Liver (tissue), 9 donors: ENCODE results near the gene TRPM1. TPM values are rescaled to one million over a fixed set of nuclear protein-coding genes. Genes with fewer than 3 reads are reported as not detected.

Experiments
- DNase-seq: peaks from one replicate; pipeline ENCODE4 v3.0.0-alpha.2; 2017; ENCODE audit warnings: low spot score
- H3K27ac ChIP-seq, 2 donors: one replicate each; pipeline ENCODE4 v1.7.0; 2013; ENCODE audit warnings: inconsistent platforms in 2 of 2, low read length in 2 of 2, control low read depth in 1 of 2, low read depth in 1 of 2, mild to moderate bottlenecking in 1 of 2
- H3K27me3 ChIP-seq, 4 donors: one replicate each; pipeline versions ENCODE4 v1.6.1 to v1.7.0; 2013; ENCODE audit warnings: low read length in 3 of 4, inconsistent platforms in 1 of 4, mild to moderate bottlenecking in 1 of 4, moderate library complexity in 1 of 4; ENCODE audit not compliant: control insufficient read depth in 4 of 4, insufficient read depth in 4 of 4
- H3K36me3 ChIP-seq, 4 donors: one replicate each; pipeline versions ENCODE4 v1.6.1 to v1.7.0; 2013; ENCODE audit warnings: low read length in 3 of 4, mild to moderate bottlenecking in 3 of 4, low read depth in 1 of 4, moderate library complexity in 1 of 4; ENCODE audit not compliant: control insufficient read depth in 4 of 4, insufficient read depth in 3 of 4
- H3K4me1 ChIP-seq, 4 donors: one replicate each; pipeline versions ENCODE4 v1.6.1 to v1.7.0; 2013; ENCODE audit warnings: low read length in 3 of 4, mild to moderate bottlenecking in 3 of 4, moderate library complexity in 1 of 4; ENCODE audit not compliant: control insufficient read depth in 4 of 4, insufficient read depth in 4 of 4
- H3K4me3 ChIP-seq, 3 donors: one replicate each; pipeline versions ENCODE4 v1.6.1 to v1.7.0; 2013; ENCODE audit warnings: low read length in 3 of 3, control low read depth in 1 of 3, low read depth in 1 of 3, mild to moderate bottlenecking in 1 of 3
- H3K9ac ChIP-seq, 2 donors: one replicate each; pipeline ENCODE4 v1.7.0; 2013; ENCODE audit warnings: low read length in 2 of 2, mild to moderate bottlenecking in 2 of 2, moderate library complexity in 2 of 2, control low read depth in 1 of 2, low read depth in 1 of 2
- H3K9me3 ChIP-seq, 4 donors: one replicate each; pipeline versions ENCODE4 v1.6.1 to v1.7.0; 2013; ENCODE audit warnings: low read length in 3 of 4; ENCODE audit not compliant: control insufficient read depth in 4 of 4
- EGR1 ChIP-seq, 2 donors: IDR thresholded peaks; 2 replicates each; pipeline ENCODE4 v1.6.1; 2016 to 2018; ENCODE audit warnings: antibody characterized with exemption in 2 of 2, low read depth in 2 of 2
- FOXA1 ChIP-seq: IDR thresholded peaks from 2 replicates; pipeline ENCODE4 v1.6.1; 2016; ENCODE audit warnings: antibody characterized with exemption
- FOXA2 ChIP-seq: IDR thresholded peaks from 2 replicates; pipeline ENCODE4 v1.6.1; 2016; ENCODE audit warnings: antibody characterized with exemption
- GABPA ChIP-seq, 2 donors: IDR thresholded peaks in 1 of 2; conservative IDR thresholded peaks in 1 of 2; 2 replicates each; pipeline ENCODE4 v1.6.1; 2016; ENCODE audit warnings: antibody characterized with exemption in 2 of 2, mild to moderate bottlenecking in 1 of 2, moderate library complexity in 1 of 2
- HNF4A ChIP-seq, 2 donors: conservative IDR thresholded peaks; 2 replicates each; pipeline ENCODE4 v1.6.1; 2016; ENCODE audit warnings: antibody characterized with exemption in 2 of 2, mild to moderate bottlenecking in 2 of 2
- JUND ChIP-seq, 2 donors: IDR thresholded peaks; 2 replicates each; pipeline ENCODE4 v1.6.1; 2016; ENCODE audit warnings: antibody characterized with exemption in 2 of 2
- NR2F2 ChIP-seq: IDR thresholded peaks from 2 replicates; pipeline ENCODE4 v1.6.1; 2016; ENCODE audit warnings: antibody characterized with exemption
- RAD21 ChIP-seq, 2 donors: IDR thresholded peaks; 2 replicates each; pipeline ENCODE4 v1.6.1; 2016; ENCODE audit warnings: antibody characterized with exemption in 2 of 2, mild to moderate bottlenecking in 2 of 2
- RXRA ChIP-seq, 2 donors: IDR thresholded peaks; 2 replicates each; pipeline ENCODE4 v1.6.1; 2017 to 2018; ENCODE audit warnings: antibody characterized with exemption in 2 of 2, mild to moderate bottlenecking in 1 of 2
- TAF1 ChIP-seq: conservative IDR thresholded peaks from 2 replicates; pipeline ENCODE4 v1.6.1; 2016; ENCODE audit warnings: antibody characterized with exemption, mild to moderate bottlenecking
- YY1 ChIP-seq: IDR thresholded peaks from 2 replicates; pipeline ENCODE4 v1.6.1; 2016; ENCODE audit warnings: antibody characterized with exemption, mild to moderate bottlenecking
- WGBS: extraction: QIAGEN DNeasy Blood & Tissue Kit; methylation state at CpG from one replicate; pipeline ENCODE4 v1.1.7; 2013; 5-methylcytosine and 5-hydroxymethylcytosine counted together
- polyA plus RNA-seq, 2 donors: library from polyadenylated mRNA; stranded (reverse) in 1 of 2; unstranded in 1 of 2; fragments of 200-250 nt in 1 of 2; fragments of >200 nt in 1 of 2; fragmentation: Nextera tagmentation in 1 of 2; extraction: Ambion mirVana in 1 of 2; gene quantifications; one replicate each; pipeline versions ENCODE4 v1.2.1 to v1.2.3, GENCODE V29; 2013 to 2015
- total RNA-seq, 2 donors: library from RNA; depleted of rRNA; stranded (reverse); fragments of >200 nt; gene quantifications; one replicate each; pipeline ENCODE4 v1.2.3, GENCODE V29; 2014
- TF ChIP-seq, protein P1 (sequence below): IDR thresholded peaks from 2 replicates; pipeline ENCODE4 v1.6.1; 2016; ENCODE audit warnings: antibody characterized with exemption
- TF ChIP-seq, protein P2 (sequence below): fragments of 150-350 bp; IDR thresholded peaks from 2 replicates; pipeline ENCODE4 v1.5.1; 2017; ENCODE audit warnings: improper control_type of control experiment, low read depth, low read length; ENCODE audit not compliant: missing input control
- TF ChIP-seq, protein P3 (sequence below): IDR thresholded peaks from 2 replicates; pipeline ENCODE4 v1.6.1; 2016; ENCODE audit warnings: antibody characterized with exemption
- TF ChIP-seq, protein P4 (sequence below): IDR thresholded peaks from 2 replicates; pipeline ENCODE4 v1.6.1; 2016; ENCODE audit warnings: antibody characterized with exemption
- TF ChIP-seq, protein P5 (sequence below): IDR thresholded peaks from 2 replicates; pipeline ENCODE4 v1.6.1; 2016; ENCODE audit warnings: antibody characterized with exemption, mild to moderate bottlenecking
- donor health status: healthy.
- donor health status: healthy.
- donor health status: healthy.
- donor health status: healthy.
- donor health status: healthy.

The TRPM1 gene
- total and polyA plus RNA-seq, 4 donors: not detected

DNA sequence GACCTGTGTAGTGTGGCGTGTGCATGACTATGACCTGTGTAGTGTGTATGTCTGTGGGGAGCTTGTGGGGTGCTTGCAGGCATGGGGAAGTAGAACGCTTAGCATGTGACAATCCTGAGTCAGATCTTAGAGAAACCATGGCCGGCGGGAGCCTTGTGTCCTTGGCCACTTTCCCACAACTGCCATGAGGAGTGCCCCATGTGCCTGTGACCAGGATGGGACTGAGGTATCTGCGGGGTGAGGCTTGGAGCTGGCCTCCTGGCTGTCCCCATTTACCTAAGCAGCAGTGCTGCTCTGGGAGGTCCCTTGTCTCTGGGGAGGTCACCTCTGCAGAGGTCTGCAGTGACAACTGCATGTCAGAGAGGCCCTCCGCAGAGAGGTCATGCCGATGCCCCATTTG is 23.6 kb downstream of the TRPM1 start:
- H3K27me3 ChIP-seq: no peaks in the 10 kb centered on the region
- no peak for DNase-seq
- WGBS: 90% methylated on average over 7 of the region's 7 CpGs
- H3K4me3 ChIP-seq: no peak overlapping the region
- H3K9me3 ChIP-seq: no peaks in the 10 kb centered on the region
- H3K4me1 ChIP-seq: peaks cover 7 to 15% (median 12%) of the 10 kb centered on the region in 4 donors
- TF ChIP-seq TAF1: no peak
- TF ChIP-seq, protein P1, sequence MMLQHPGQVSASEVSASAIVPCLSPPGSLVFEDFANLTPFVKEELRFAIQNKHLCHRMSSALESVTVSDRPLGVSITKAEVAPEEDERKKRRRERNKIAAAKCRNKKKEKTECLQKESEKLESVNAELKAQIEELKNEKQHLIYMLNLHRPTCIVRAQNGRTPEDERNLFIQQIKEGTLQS: no peak
- TF ChIP-seq YY1: no peak
- no peak for TF ChIP-seq FOXA2
- no peak for TF ChIP-seq NR2F2
- TF ChIP-seq, protein P2, sequence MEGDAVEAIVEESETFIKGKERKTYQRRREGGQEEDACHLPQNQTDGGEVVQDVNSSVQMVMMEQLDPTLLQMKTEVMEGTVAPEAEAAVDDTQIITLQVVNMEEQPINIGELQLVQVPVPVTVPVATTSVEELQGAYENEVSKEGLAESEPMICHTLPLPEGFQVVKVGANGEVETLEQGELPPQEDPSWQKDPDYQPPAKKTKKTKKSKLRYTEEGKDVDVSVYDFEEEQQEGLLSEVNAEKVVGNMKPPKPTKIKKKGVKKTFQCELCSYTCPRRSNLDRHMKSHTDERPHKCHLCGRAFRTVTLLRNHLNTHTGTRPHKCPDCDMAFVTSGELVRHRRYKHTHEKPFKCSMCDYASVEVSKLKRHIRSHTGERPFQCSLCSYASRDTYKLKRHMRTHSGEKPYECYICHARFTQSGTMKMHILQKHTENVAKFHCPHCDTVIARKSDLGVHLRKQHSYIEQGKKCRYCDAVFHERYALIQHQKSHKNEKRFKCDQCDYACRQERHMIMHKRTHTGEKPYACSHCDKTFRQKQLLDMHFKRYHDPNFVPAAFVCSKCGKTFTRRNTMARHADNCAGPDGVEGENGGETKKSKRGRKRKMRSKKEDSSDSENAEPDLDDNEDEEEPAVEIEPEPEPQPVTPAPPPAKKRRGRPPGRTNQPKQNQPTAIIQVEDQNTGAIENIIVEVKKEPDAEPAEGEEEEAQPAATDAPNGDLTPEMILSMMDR: no peak
- TF ChIP-seq, protein P3, sequence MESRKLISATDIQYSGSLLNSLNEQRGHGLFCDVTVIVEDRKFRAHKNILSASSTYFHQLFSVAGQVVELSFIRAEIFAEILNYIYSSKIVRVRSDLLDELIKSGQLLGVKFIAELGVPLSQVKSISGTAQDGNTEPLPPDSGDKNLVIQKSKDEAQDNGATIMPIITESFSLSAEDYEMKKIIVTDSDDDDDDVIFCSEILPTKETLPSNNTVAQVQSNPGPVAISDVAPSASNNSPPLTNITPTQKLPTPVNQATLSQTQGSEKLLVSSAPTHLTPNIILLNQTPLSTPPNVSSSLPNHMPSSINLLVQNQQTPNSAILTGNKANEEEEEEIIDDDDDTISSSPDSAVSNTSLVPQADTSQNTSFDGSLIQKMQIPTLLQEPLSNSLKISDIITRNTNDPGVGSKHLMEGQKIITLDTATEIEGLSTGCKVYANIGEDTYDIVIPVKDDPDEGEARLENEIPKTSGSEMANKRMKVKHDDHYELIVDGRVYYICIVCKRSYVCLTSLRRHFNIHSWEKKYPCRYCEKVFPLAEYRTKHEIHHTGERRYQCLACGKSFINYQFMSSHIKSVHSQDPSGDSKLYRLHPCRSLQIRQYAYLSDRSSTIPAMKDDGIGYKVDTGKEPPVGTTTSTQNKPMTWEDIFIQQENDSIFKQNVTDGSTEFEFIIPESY: no peak
- TF ChIP-seq FOXA1: no peak
- TF ChIP-seq GABPA (IDR thresholded peaks at IDR 0.05 in 1 of 2, conservative IDR thresholded peaks at IDR 0.05 in 1 of 2): no peak
- TF ChIP-seq JUND (IDR thresholded peaks at IDR 0.05): no peak
- TF ChIP-seq HNF4A (conservative IDR thresholded peaks at IDR 0.05): no peak
- no peak for TF ChIP-seq RAD21 (IDR thresholded peaks at IDR 0.05)
- TF ChIP-seq, protein P4, sequence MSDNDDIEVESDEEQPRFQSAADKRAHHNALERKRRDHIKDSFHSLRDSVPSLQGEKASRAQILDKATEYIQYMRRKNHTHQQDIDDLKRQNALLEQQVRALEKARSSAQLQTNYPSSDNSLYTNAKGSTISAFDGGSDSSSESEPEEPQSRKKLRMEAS: no peak
- TF ChIP-seq RXRA (IDR thresholded peaks at IDR 0.05): no peak
- TF ChIP-seq, protein P5, sequence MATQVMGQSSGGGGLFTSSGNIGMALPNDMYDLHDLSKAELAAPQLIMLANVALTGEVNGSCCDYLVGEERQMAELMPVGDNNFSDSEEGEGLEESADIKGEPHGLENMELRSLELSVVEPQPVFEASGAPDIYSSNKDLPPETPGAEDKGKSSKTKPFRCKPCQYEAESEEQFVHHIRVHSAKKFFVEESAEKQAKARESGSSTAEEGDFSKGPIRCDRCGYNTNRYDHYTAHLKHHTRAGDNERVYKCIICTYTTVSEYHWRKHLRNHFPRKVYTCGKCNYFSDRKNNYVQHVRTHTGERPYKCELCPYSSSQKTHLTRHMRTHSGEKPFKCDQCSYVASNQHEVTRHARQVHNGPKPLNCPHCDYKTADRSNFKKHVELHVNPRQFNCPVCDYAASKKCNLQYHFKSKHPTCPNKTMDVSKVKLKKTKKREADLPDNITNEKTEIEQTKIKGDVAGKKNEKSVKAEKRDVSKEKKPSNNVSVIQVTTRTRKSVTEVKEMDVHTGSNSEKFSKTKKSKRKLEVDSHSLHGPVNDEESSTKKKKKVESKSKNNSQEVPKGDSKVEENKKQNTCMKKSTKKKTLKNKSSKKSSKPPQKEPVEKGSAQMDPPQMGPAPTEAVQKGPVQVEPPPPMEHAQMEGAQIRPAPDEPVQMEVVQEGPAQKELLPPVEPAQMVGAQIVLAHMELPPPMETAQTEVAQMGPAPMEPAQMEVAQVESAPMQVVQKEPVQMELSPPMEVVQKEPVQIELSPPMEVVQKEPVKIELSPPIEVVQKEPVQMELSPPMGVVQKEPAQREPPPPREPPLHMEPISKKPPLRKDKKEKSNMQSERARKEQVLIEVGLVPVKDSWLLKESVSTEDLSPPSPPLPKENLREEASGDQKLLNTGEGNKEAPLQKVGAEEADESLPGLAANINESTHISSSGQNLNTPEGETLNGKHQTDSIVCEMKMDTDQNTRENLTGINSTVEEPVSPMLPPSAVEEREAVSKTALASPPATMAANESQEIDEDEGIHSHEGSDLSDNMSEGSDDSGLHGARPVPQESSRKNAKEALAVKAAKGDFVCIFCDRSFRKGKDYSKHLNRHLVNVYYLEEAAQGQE: no peak
- no peak for TF ChIP-seq EGR1 (IDR thresholded peaks at IDR 0.05; ENCODE audit: low read depth in 2 of 2)
- H3K9ac ChIP-seq: no peak overlapping the region
- H3K27ac ChIP-seq: no peak overlapping the region
- no peaks in the 10 kb centered on the region for H3K36me3 ChIP-seq

DNA sequence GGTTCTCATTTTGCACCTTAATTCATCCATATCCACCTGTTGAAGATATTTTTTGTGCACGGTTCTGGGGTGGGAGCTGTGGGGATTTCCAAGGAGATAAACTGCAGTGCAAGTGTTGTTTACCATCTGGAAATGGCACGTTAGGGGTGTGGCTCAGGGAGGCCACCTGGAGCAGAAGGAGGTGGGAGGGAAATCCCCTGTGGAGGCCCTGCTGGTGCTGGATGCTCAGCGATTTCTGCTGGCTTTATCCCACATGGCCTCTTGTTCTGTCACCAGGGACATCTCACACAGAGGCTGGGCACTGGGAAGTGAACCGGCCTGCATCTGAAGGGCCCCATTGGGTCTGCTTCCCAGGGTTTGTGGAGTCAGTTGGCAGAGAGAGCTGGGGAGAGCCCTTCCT is 24.3 kb downstream of the TRPM1 start:
- Histone ChIP-seq H3K9me3 (no peaks in the 10 kb centered on the region), H3K9ac (no peak overlapping the region), H3K4me1 (peaks cover 2 to 11% (median 8%) of the 10 kb centered on the region in 4 donors), H3K27me3 (no peaks in the 10 kb centered on the region), H3K4me3 (no peak overlapping the region), H3K27ac (no peak overlapping the region), H3K36me3 (no peaks in the 10 kb centered on the region)
- DNase-seq: no peak
- WGBS: 62% methylated on average over 4 of the region's 4 CpGs
- TF ChIP-seq, protein P5: no peak
- no peak for TF ChIP-seq FOXA1
- TF ChIP-seq HNF4A (conservative IDR thresholded peaks at IDR 0.05): no peak
- TF ChIP-seq NR2F2: no peak
- TF ChIP-seq, protein P2: no peak
- no peak for TF ChIP-seq RXRA (IDR thresholded peaks at IDR 0.05)
- no peak for TF ChIP-seq TAF1
